Measurements from ENCODE around the gene SH3PXD2B. TPM values are rescaled to one million over a fixed set of nuclear protein-coding genes. Genes with fewer than 3 reads are reported as not detected.

SH3PXD2B gene
- total and polyA plus RNA-seq, 2 of the 4 experiments (the other 2 are of a cell fraction) = 8.2 to 14.4 TPM

- Histone ChIP-seq H3K14ac (replicated peaks; ENCODE audit: low read depth, low read length) (no peak overlapping the region), H2AK9ac (replicated peaks; ENCODE audit: low read depth, low read length, poor library complexity) (no peak overlapping the region), H3K36me3 (ENCODE audit: control insufficient read depth, insufficient read depth, low read length) (no peaks in the 10 kb centered on the region), H4K5ac (ENCODE audit: low read depth, low read length) (no peak overlapping the region), H3K79me1 (ENCODE audit: low read depth in 1 of 2, low read length in 2 of 2) (no peaks in the 10 kb centered on the region), H3K56ac (ENCODE audit: extremely low read depth, insufficient read depth, low read length) (no peak overlapping the region), H4K20me1 (ENCODE audit: insufficient read depth, low read length) (no peaks in the 10 kb centered on the region), H3K9ac (ENCODE audit: low read depth, low read length) (no peak overlapping the region), H3K27ac (ENCODE audit: insufficient read depth, low read length) (no peak overlapping the region), H3K18ac (ENCODE audit: low read depth, low read length) (no peak overlapping the region), H3K27me3 (ENCODE audit: control insufficient read depth, insufficient read depth, low read length) (no peaks in the 10 kb centered on the region), H2AK5ac (ENCODE audit: low read depth, low read length) (no peak overlapping the region), H2BK5ac (ENCODE audit: low read depth, low read length, poor library complexity, severe bottlenecking) (no peak overlapping the region), H3K9me1 (ENCODE audit: insufficient read depth, low read length) (no peaks in the 10 kb centered on the region), H2BK20ac (ENCODE audit: low read depth, low read length) (no peak overlapping the region), H3K4me3 (ENCODE audit: insufficient read depth, low read depth, low read length) (no peak overlapping the region), H4K8ac (ENCODE audit: low read depth in 2 of 2, low read length in 2 of 2) (no peak overlapping the region), H2BK120ac (ENCODE audit: low read depth, low read length) (no peak overlapping the region), H4K91ac (ENCODE audit: insufficient read depth, low read depth, low read length) (no peak overlapping the region), H3K23ac (ENCODE audit: low read depth, low read length) (no peak overlapping the region), H2BK15ac (ENCODE audit: low read depth, low read length) (no peak overlapping the region), H3K4ac (ENCODE audit: low read depth, low read length) (no peak overlapping the region), H2AFZ (replicated peaks; ENCODE audit: low read length, poor library complexity) (no peak overlapping the region), H3K9me3 (ENCODE audit: control insufficient read depth, insufficient read depth, low read length) (no peaks in the 10 kb centered on the region), H3K4me2 (ENCODE audit: low read depth, low read length) (no peak overlapping the region), H3K4me1 (ENCODE audit: control insufficient read depth, insufficient read depth, low read length) (no peaks in the 10 kb centered on the region)
- ChIA-PET CTCF (interaction anchor here (0.6 kb wide), 1 partner anchor 48 kb away, joined by 4 read pairs; no protein-coding TSS in a partner anchor), POLR2A (ENCODE audit: unreplicated experiment) (no interaction called here)
- DNase-seq (no peak), ATAC-seq (ENCODE audit: low read depth) (no peak)
- no peak for TF ChIP-seq ELK1 (IDR thresholded peaks at IDR 0.05; ENCODE audit: borderline replicate concordance, low read depth, low read length)
- TF ChIP-seq SMC3 (IDR thresholded peaks at IDR 0.05; ENCODE audit: low read depth, low read length) = no peak
- no peak for TF ChIP-seq FOS (IDR thresholded peaks at IDR 0.05; ENCODE audit: low read depth, low read length)
- no peak for TF ChIP-seq BHLHE40 (IDR thresholded peaks at IDR 0.05; ENCODE audit: low read depth, low read length)
- TF ChIP-seq, protein P1, sequence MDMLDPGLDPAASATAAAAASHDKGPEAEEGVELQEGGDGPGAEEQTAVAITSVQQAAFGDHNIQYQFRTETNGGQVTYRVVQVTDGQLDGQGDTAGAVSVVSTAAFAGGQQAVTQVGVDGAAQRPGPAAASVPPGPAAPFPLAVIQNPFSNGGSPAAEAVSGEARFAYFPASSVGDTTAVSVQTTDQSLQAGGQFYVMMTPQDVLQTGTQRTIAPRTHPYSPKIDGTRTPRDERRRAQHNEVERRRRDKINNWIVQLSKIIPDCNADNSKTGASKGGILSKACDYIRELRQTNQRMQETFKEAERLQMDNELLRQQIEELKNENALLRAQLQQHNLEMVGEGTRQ (IDR thresholded peaks at IDR 0.05; ENCODE audit: low read depth, low read length) = no peak
- no peak for TF ChIP-seq RFX5 (IDR thresholded peaks at IDR 0.05; ENCODE audit: low read depth, low read length)
- no peak for TF ChIP-seq RCOR1 (IDR thresholded peaks at IDR 0.05; ENCODE audit: insufficient replicate concordance, low read length)
- TF ChIP-seq MXI1 (IDR thresholded peaks at IDR 0.05; ENCODE audit: borderline replicate concordance, low read depth, low read length) = no peak
- TF ChIP-seq CHD1 (IDR thresholded peaks at IDR 0.05; ENCODE audit: low read depth, low read length) = no peak
- no peak for TF ChIP-seq MAFK (IDR thresholded peaks at IDR 0.05; ENCODE audit: low read depth, low read length)
- no peak for TF ChIP-seq NFE2L2 (IDR thresholded peaks at IDR 0.05; ENCODE audit: low read depth, low read length)
- TF ChIP-seq, protein P2, sequence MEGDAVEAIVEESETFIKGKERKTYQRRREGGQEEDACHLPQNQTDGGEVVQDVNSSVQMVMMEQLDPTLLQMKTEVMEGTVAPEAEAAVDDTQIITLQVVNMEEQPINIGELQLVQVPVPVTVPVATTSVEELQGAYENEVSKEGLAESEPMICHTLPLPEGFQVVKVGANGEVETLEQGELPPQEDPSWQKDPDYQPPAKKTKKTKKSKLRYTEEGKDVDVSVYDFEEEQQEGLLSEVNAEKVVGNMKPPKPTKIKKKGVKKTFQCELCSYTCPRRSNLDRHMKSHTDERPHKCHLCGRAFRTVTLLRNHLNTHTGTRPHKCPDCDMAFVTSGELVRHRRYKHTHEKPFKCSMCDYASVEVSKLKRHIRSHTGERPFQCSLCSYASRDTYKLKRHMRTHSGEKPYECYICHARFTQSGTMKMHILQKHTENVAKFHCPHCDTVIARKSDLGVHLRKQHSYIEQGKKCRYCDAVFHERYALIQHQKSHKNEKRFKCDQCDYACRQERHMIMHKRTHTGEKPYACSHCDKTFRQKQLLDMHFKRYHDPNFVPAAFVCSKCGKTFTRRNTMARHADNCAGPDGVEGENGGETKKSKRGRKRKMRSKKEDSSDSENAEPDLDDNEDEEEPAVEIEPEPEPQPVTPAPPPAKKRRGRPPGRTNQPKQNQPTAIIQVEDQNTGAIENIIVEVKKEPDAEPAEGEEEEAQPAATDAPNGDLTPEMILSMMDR (conservative IDR thresholded peaks at IDR 0.05; ENCODE audit: low read depth, low read length) = no peak
- no peak for TF ChIP-seq MAZ (IDR thresholded peaks at IDR 0.05; ENCODE audit: borderline replicate concordance, low read depth, low read length)
- WGBS, 2 experiments (ENCODE audit: extremely low coverage in 2 of 2, insufficient read length in 1 of 2) = 100% methylated on average over 1 of the region's 4 CpGs; no CpG with 5 or more reads in 1 of the 2 experiments
- BruUV-seq (replicated peaks) = no TSS peak
- dilution Hi-C loops (cut with HindIII; ENCODE audit: low sequenced_read_pairs, unreplicated experiment) = no loop called here
- in situ Hi-C loops (cut with MboI; ENCODE audit: low sequenced_read_pairs) = no loop called here
- intact Hi-C loops (cut with micrococcal nuclease) = no loop called here
Observed at GRCh38 chr5:172319708-172320441, 134.4 kb downstream of the SH3PXD2B start.

All from IMR-90 (cell line).